SU-DHL-6 (cell line): Measurements from ENCODE around the gene HHAT.

Experiments
- H2AFZ ChIP-seq: fragments of 200-600 bp; sonication (generic); 2 replicates; pipeline ENCODE4 v1.6.1; 2014; ENCODE audit warnings: low read depth, mild to moderate bottlenecking, moderate library complexity, mixed read lengths, antibody characterized with exemption, low read length; ENCODE audit not compliant: severe bottlenecking
- H3F3A ChIP-seq: fragments of 200-600 bp; shearing (Covaris generic); 2 replicates; pipeline ENCODE4 v1.6.0; 2016; ENCODE audit warnings: antibody characterized with exemption, mild to moderate bottlenecking; ENCODE audit not compliant: insufficient read depth
- H3K27ac ChIP-seq: fragments of 200-600 bp; sonication (generic); 2 replicates; pipeline ENCODE4 v1.5.1; 2016; ENCODE audit warnings: low read depth, mild to moderate bottlenecking, low read length, moderate library complexity, mixed read lengths
- H3K27me3 ChIP-seq: fragments of 200-600 bp; sonication (generic), shearing (Covaris generic); 2 replicates; pipeline ENCODE4 v1.6.0; 2014; ENCODE audit warnings: mild to moderate bottlenecking, low read length
- H3K36me3 ChIP-seq: fragments of 200-600 bp; sonication (generic); 2 replicates; pipeline ENCODE4 v1.6.1; 2014; ENCODE audit warnings: mild to moderate bottlenecking, low read length, mixed read lengths
- H3K4me2 ChIP-seq: fragments of 300-600, 200-600 bp; shearing (Covaris generic), sonication (generic); 2 replicates; pipeline ENCODE4 v1.6.0; 2014; ENCODE audit warnings: low read length, low read depth, mild to moderate bottlenecking; ENCODE audit not compliant: poor library complexity, severe bottlenecking
- H3K4me3 ChIP-seq: fragments of 200-600 bp; sonication (generic); 2 replicates; pipeline ENCODE4 v1.5.1; 2014; ENCODE audit warnings: antibody characterized with exemption, low read length, mild to moderate bottlenecking, mixed read lengths; ENCODE audit not compliant: insufficient read depth, poor library complexity, severe bottlenecking
- H3K79me2 ChIP-seq: fragments of 200-600 bp; sonication (generic); 2 replicates; pipeline ENCODE4 v1.6.1; 2014; ENCODE audit warnings: mild to moderate bottlenecking, low read length, moderate library complexity; ENCODE audit not compliant: insufficient read depth
- H3K9ac ChIP-seq: fragments of 200-600 bp; sonication (generic); 2 replicates; pipeline ENCODE4 v1.7.0; 2014; ENCODE audit warnings: mild to moderate bottlenecking, low read length
- H3K9me2 ChIP-seq: fragments of 200-600 bp; sonication (generic); replicated peaks from 2 replicates; pipeline ENCODE4 v1.6.1; 2014; ENCODE audit warnings: low read length; ENCODE audit not compliant: insufficient read depth
- H3K9me3 ChIP-seq: fragments of 200-600 bp; sonication (generic); 2 replicates; pipeline ENCODE4 v1.6.1; 2014; ENCODE audit warnings: low read length, mixed read lengths; ENCODE audit not compliant: insufficient read depth
- H4K20me1 ChIP-seq: fragments of 200-600 bp; sonication (generic); 2 replicates; pipeline ENCODE4 v1.6.1; 2014; ENCODE audit warnings: low read depth, mild to moderate bottlenecking, antibody characterized with exemption, low read length, moderate library complexity, mixed read lengths
- EZH2phosphoT487 ChIP-seq: fragments of 200-600 bp; sonication (generic), shearing (Covaris generic); conservative IDR thresholded peaks from 2 replicates; pipeline ENCODE4 v1.6.1; 2018; ENCODE audit warnings: mild to moderate bottlenecking, antibody characterized with exemption, low read length, moderate library complexity, mixed read lengths
- TF ChIP-seq, protein P1 (sequence below): fragments of 200-600 bp; sonication (generic); IDR thresholded peaks from one replicate; pipeline ENCODE4 v1.5.1; 2017; ENCODE audit warnings: antibody characterized with exemption, mild to moderate bottlenecking, low read length, moderate library complexity; ENCODE audit not compliant: insufficient read depth, poor library complexity, severe bottlenecking

Gene HHAT

DNA sequence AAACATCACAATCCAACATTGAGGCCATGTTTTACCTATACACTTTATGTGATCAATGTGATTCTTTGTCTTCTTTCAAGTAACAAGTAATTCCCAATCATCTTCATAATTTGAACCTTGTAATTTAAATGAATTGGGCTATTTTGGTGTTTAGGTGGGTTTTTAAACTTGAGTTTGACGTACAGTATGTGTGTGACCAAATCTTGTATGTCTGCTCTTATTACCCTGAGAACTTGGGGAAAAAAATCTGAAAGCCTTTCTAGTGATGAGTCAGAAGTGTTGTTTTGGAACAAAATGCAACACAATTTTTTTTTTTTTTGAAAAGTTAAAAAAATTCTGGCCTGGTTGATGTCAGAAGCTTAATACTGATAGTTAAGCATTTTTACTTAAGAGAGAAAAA is 68.5 kb downstream of the HHAT start:
- Histone ChIP-seq H3K4me2 (no peak overlapping the region), H3K9me3 (no peaks in the 10 kb centered on the region), H3K36me3 (no peaks in the 10 kb centered on the region), H3F3A (no peaks in the 10 kb centered on the region), H3K27ac (no peak overlapping the region), H2AFZ (no peak overlapping the region), H3K79me2 (no peaks in the 10 kb centered on the region), H3K9me2 (no peaks in the 10 kb centered on the region), H3K27me3 (peaks cover 3% of the 10 kb centered on the region; the same call in 1 of the 2 replicates), H4K20me1 (no peaks in the 10 kb centered on the region), H3K9ac (no peak overlapping the region), H3K4me3 (no peak overlapping the region)
- TF ChIP-seq, protein P1, sequence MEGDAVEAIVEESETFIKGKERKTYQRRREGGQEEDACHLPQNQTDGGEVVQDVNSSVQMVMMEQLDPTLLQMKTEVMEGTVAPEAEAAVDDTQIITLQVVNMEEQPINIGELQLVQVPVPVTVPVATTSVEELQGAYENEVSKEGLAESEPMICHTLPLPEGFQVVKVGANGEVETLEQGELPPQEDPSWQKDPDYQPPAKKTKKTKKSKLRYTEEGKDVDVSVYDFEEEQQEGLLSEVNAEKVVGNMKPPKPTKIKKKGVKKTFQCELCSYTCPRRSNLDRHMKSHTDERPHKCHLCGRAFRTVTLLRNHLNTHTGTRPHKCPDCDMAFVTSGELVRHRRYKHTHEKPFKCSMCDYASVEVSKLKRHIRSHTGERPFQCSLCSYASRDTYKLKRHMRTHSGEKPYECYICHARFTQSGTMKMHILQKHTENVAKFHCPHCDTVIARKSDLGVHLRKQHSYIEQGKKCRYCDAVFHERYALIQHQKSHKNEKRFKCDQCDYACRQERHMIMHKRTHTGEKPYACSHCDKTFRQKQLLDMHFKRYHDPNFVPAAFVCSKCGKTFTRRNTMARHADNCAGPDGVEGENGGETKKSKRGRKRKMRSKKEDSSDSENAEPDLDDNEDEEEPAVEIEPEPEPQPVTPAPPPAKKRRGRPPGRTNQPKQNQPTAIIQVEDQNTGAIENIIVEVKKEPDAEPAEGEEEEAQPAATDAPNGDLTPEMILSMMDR: no peak
- TF ChIP-seq EZH2phosphoT487: no peak

DNA sequence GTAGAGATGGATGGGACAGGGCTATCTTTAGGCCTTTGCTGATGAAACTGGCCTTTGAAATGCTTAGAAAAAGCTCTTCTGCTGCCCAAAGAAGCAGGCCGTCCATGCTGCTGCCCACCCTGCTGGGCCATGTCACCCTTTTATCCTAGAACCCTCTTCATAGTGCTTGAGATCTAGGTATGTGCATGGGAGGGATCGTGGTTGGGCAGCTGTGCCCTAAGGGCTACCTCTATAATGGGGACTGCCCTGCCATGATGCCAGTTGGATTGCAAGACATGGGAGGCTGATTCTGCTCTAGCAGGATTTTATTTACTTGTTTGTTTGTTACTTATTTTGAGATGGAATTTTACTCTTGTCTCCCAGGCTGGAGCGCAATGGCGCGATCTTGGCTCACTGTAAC is 69.0 kb downstream of the HHAT start:
- Histone ChIP-seq H3K9me2 (no peaks in the 10 kb centered on the region), H3F3A (no peaks in the 10 kb centered on the region), H3K36me3 (no peaks in the 10 kb centered on the region), H3K9ac (no peak overlapping the region), H3K9me3 (no peaks in the 10 kb centered on the region), H3K4me3 (no peak overlapping the region), H3K27ac (no peak overlapping the region), H3K4me2 (no peak overlapping the region), H4K20me1 (no peaks in the 10 kb centered on the region), H3K79me2 (no peaks in the 10 kb centered on the region), H2AFZ (no peak overlapping the region), H3K27me3 (peaks cover 3% of the 10 kb centered on the region; the same call in 1 of the 2 replicates)
- no peak for TF ChIP-seq EZH2phosphoT487
- TF ChIP-seq, protein P1: no peak

DNA sequence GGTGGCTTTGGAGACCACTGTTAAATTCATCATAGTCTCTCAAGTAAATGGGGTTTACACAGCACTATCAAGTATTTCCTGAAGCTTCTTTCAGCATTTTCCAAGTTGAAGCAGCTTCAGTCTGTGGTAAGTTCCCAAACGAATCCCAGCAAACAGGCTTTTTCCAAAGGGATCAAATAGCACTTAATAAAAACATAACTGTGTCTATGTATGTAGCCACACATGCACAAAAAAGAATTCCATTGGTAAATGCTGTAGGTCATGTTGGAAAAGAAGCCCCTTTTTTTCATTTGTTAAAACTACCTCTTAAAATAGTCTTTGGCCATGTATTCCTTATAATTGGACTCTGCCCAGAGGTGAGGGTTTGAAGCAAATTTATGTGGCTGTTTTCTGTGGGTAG is 69.8 kb downstream of the HHAT start:
- Histone ChIP-seq H3K27ac (no peak overlapping the region), H3K4me3 (no peak overlapping the region), H3K4me2 (no peak overlapping the region), H2AFZ (no peak overlapping the region), H3K9ac (no peak overlapping the region), H3K36me3 (no peaks in the 10 kb centered on the region), H3K9me3 (no peaks in the 10 kb centered on the region), H3F3A (no peaks in the 10 kb centered on the region), H3K9me2 (no peaks in the 10 kb centered on the region), H4K20me1 (no peaks in the 10 kb centered on the region), H3K79me2 (no peaks in the 10 kb centered on the region), H3K27me3 (peaks cover 3% of the 10 kb centered on the region; the same call in 1 of the 2 replicates)
- no peak for TF ChIP-seq EZH2phosphoT487
- TF ChIP-seq, protein P1: no peak
